Body of pancreas (tissue), 4 donors: ENCODE results near the gene ITGAX.

Experiments
- POLR2A ChIP-seq, 3 donors: fragments of 450-650 bp; IDR thresholded peaks; one replicate each; pipeline ENCODE4 v1.6.1; 2016; ENCODE audit warnings: antibody characterized with exemption in 3 of 3, mild to moderate bottlenecking in 2 of 3
- TF ChIP-seq, protein P1 (sequence below), 7 experiments: fragments of 450-650 bp in 4 of 7; fragments of 200-600 bp in 3 of 7; sonication (generic) in 3 of 7; IDR thresholded peaks; one replicate each; pipeline ENCODE4 v1.5.1; 2016 to 2019; ENCODE audit warnings: antibody characterized with exemption in 7 of 7

DNA sequence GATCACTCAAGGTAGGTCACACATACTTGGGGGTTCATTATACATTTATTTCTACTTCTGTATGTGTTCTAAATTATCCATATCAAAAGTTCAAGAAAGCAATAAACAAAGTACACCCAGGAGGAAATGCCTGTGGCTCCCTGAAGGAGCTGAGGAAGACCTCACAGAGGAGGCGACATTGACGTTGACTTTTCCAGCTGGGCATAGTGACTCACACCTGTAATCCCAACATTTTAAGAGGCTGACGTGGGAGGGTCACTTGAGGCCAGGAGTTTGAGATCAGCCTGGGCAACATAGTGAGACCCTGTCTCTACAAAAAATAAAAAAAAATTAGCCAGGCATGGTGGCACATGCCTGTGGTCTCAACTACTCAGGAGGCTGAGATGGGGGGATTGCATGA is 54.5 kb downstream of the ITGAX start:
- TF ChIP-seq, protein P1, sequence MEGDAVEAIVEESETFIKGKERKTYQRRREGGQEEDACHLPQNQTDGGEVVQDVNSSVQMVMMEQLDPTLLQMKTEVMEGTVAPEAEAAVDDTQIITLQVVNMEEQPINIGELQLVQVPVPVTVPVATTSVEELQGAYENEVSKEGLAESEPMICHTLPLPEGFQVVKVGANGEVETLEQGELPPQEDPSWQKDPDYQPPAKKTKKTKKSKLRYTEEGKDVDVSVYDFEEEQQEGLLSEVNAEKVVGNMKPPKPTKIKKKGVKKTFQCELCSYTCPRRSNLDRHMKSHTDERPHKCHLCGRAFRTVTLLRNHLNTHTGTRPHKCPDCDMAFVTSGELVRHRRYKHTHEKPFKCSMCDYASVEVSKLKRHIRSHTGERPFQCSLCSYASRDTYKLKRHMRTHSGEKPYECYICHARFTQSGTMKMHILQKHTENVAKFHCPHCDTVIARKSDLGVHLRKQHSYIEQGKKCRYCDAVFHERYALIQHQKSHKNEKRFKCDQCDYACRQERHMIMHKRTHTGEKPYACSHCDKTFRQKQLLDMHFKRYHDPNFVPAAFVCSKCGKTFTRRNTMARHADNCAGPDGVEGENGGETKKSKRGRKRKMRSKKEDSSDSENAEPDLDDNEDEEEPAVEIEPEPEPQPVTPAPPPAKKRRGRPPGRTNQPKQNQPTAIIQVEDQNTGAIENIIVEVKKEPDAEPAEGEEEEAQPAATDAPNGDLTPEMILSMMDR (IDR thresholded peaks at IDR 0.05): no peak
- TF ChIP-seq POLR2A (IDR thresholded peaks at IDR 0.05): no peak
